RWPE2 (cell line): ENCODE results near the gene MINDY3.

ENCODE experiments used
- ATAC-seq: fragments of 200-7000 bp; cut with Tn5 transposase; 3 replicates; pipeline ENCODE4 v1.9.1; 2021; ENCODE audit warnings: low read depth
- DNase-seq: peaks from one replicate; pipeline ENCODE4 v3.0.0-alpha.2; 2020; ENCODE audit warnings: low spot score
- H3K27ac ChIP-seq: fragments of 450-650 bp; 2 replicates; pipeline ENCODE4 v1.5.1; 2017; ENCODE audit warnings: mild to moderate bottlenecking; ENCODE audit not compliant: poor library complexity, severe bottlenecking
- H3K27me3 ChIP-seq: fragments of 250-450 bp; sonication (Bioruptor Pico); 2 replicates; pipeline ENCODE4 v1.5.1; 2021; ENCODE audit warnings: mild to moderate bottlenecking, moderate library complexity; ENCODE audit not compliant: insufficient read depth, poor library complexity, severe bottlenecking
- H3K36me3 ChIP-seq: fragments of 250-450 bp; sonication (Bioruptor Pico); 2 replicates; pipeline ENCODE4 v1.5.1; 2020; ENCODE audit warnings: low read depth, mild to moderate bottlenecking, moderate library complexity
- H3K4me1 ChIP-seq: fragments of 250-450 bp; sonication (Bioruptor Pico); 2 replicates; pipeline ENCODE4 v1.5.1; 2021; ENCODE audit warnings: mild to moderate bottlenecking, moderate library complexity; ENCODE audit not compliant: insufficient read depth, poor library complexity, severe bottlenecking
- H3K4me3 ChIP-seq: fragments of 250-450 bp; sonication (Bioruptor Pico); 2 replicates; pipeline ENCODE4 v1.5.1; 2021; ENCODE audit warnings: mild to moderate bottlenecking, moderate library complexity; ENCODE audit not compliant: severe bottlenecking
- H3K9me3 ChIP-seq: fragments of 250-450 bp; sonication (Bioruptor Pico); 2 replicates; pipeline ENCODE4 v1.5.1; 2021; ENCODE audit warnings: mild to moderate bottlenecking, moderate library complexity; ENCODE audit not compliant: severe bottlenecking
- CTCF ChIP-seq: fragments of 450-650 bp; IDR thresholded peaks from one replicate; pipeline ENCODE4 v1.5.1; 2017; ENCODE audit warnings: mild to moderate bottlenecking, moderate library complexity; ENCODE audit not compliant: poor library complexity, severe bottlenecking

Gene MINDY3

DNA sequence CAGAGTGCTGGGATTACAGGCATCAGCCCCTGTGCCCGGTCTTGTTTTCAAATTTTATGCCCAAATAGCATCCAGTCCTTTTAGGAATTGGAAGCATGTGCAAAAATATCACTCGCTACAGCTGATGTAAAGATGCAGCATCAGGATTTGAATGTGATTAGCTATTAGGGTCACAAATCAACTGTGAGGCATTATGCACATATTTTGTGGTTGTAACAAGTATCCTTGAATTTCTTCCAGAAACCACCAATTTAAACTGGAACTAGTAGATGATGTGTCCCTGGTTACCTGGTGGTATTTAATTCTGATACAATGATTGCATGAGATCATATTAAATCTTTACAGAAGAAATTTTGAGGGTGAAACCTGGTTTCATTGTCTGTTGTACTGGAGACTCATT is 99.6 kb downstream of the MINDY3 start:
- Histone ChIP-seq H3K4me1 (no peaks in the 10 kb centered on the region), H3K9me3 (no peaks in the 10 kb centered on the region), H3K27ac (no peak overlapping the region), H3K27me3 (no peaks in the 10 kb centered on the region), H3K4me3 (no peak overlapping the region), H3K36me3 (no peaks in the 10 kb centered on the region)
- TF ChIP-seq CTCF: no peak
- DNase-seq (no peak), ATAC-seq (no peak)

DNA sequence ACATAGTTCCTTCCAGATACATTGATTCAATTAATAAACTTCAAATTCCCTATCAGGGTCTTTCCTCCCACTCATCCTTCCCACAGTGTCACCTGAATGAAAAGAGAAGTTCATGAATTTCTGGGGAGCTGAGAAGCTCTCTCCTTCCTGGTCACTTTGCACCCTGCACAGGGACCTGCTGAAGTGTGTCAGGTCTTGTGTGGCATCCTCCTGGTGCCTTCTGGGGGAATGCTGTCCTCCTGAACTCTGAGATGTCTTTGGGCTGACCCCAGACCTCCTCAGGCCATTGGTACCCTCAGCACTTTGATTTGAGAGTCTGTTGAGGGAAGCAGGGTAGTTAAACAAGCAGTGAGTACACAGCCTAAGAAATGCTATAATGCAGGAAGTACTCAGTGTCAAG is 101.0 kb downstream of the MINDY3 start:
- no peak for DNase-seq

DNA sequence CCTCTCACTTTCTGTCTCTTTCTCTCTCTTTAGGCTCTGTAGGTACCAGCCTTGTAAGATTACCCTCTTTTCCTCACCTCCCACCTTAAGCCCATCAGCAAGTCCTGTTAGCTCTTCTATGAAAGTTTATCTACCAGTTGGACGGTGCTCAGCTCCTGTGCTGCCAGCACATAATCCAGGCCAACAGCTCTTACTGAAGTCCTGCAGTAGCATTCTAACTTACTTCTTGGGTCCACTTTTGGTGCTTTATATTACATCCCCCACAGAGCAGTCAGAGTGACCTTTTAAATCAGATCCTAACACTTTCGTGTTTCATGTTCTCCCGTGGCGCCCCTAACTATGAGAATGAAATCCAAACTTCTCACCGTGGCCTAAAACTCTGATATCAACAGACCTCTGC is 101.7 kb downstream of the MINDY3 start:
- ATAC-seq: no peak
- TF ChIP-seq CTCF: no peak
- H3K4me3 ChIP-seq: no peak overlapping the region

More for the DNA sequence above, 101.0 kb downstream of the MINDY3 start:
- ATAC-seq: no peak
- Histone ChIP-seq H3K27ac (no peak overlapping the region), H3K27me3 (no peaks in the 10 kb centered on the region), H3K4me3 (no peak overlapping the region), H3K4me1 (no peaks in the 10 kb centered on the region), H3K36me3 (no peaks in the 10 kb centered on the region), H3K9me3 (no peaks in the 10 kb centered on the region)
- TF ChIP-seq CTCF: no peak

GRCh38 chr10:15754937-15755336 is 105.4 kb downstream of the MINDY3 start:
- H3K27ac ChIP-seq: no peak overlapping the region
- no peaks in the 10 kb centered on the region for H3K4me1 ChIP-seq
- no peak for ATAC-seq
- DNase-seq: no peak
- H3K9me3 ChIP-seq: no peaks in the 10 kb centered on the region
- no peaks in the 10 kb centered on the region for H3K27me3 ChIP-seq
- H3K4me3 ChIP-seq: no peak overlapping the region
- no peak for TF ChIP-seq CTCF
- H3K36me3 ChIP-seq: no peaks in the 10 kb centered on the region

More for the DNA sequence above, 101.7 kb downstream of the MINDY3 start:
- H3K36me3 ChIP-seq: no peaks in the 10 kb centered on the region
- H3K9me3 ChIP-seq: no peaks in the 10 kb centered on the region
- H3K27ac ChIP-seq: no peak overlapping the region
- H3K27me3 ChIP-seq: no peaks in the 10 kb centered on the region
- no peaks in the 10 kb centered on the region for H3K4me1 ChIP-seq
- DNase-seq: no peak

DNA sequence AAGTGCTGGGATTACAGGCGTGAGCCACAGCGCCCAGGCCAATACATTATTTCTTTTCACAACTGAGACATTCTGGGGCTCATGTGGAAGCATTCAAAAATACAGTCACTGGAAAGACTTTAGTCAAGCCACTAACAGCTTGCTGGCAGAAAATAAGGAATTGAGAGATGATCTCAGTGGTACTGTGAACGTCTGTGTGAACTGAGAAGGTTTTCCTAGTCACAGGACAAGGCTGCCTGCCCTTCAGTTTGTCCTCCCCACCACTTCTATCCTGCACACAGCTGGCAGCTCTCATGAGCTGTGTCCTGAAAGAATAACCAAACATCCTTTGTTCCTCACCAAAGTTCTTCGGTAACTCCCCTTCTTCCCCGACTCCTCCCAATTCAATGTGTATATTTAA is 109.3 kb downstream of the MINDY3 start:
- Histone ChIP-seq H3K27ac (no peak overlapping the region), H3K27me3 (no peaks in the 10 kb centered on the region), H3K36me3 (no peaks in the 10 kb centered on the region), H3K4me1 (no peaks in the 10 kb centered on the region), H3K9me3 (no peaks in the 10 kb centered on the region), H3K4me3 (no peak overlapping the region)
- TF ChIP-seq CTCF: no peak
- ATAC-seq (no peak), DNase-seq (no peak)
